K562 (cell line): ENCODE measurements around the gene SF3B1. TPM values are rescaled to one million over a fixed set of nuclear protein-coding genes. Genes with fewer than 3 reads are reported as not detected.

ENCODE experiments used
- E2F1 ChIP-seq: sonication (generic); formaldehyde crosslinking; IDR thresholded peaks from 2 replicates; pipeline ENCODE4 v1.8.1; 2023; ENCODE audit warnings: mild to moderate bottlenecking, missing genetic modification reagents, moderate library complexity
- E2F6 ChIP-seq, 2 experiments: IDR thresholded peaks; 2 replicates each; pipeline ENCODE4 v1.6.1; 2011; ENCODE audit warnings: borderline replicate concordance in 1 of 2, control low read depth in 1 of 2, low read depth in 1 of 2, low read length in 1 of 2, mild to moderate bottlenecking in 1 of 2, mixed read lengths in 1 of 2, moderate library complexity in 1 of 2; ENCODE audit not compliant: insufficient read depth in 1 of 2, insufficient read length in 1 of 2, poor library complexity in 1 of 2, severe bottlenecking in 1 of 2; ENCODE audit errors: extremely low read depth in 1 of 2
- HCFC1 ChIP-seq: IDR thresholded peaks from 2 replicates; pipeline ENCODE4 v1.6.1; 2012; ENCODE audit warnings: low read depth, low read length, improper control_type of control experiment
- HDAC1 ChIP-seq, 2 experiments: fragments of 450-650 bp; IDR thresholded peaks; 2 replicates each; pipeline ENCODE4 v1.6.1; 2016 to 2017; ENCODE audit warnings: inconsistent platforms in 1 of 2, mild to moderate bottlenecking in 1 of 2, moderate library complexity in 1 of 2
- HSF4 ChIP-seq: fragments of 250-450 bp; sonication (Bioruptor Pico); IDR thresholded peaks from 2 replicates; pipeline ENCODE4 v2.1.2; 2022; ENCODE audit warnings: mild to moderate bottlenecking, moderate library complexity, borderline replicate concordance
- KDM5B ChIP-seq: fragments of 200-600 bp; sonication (generic); IDR thresholded peaks from 2 replicates; pipeline ENCODE4 v1.6.1; 2012; ENCODE audit warnings: low read depth, mild to moderate bottlenecking, moderate library complexity, low read length, control low read depth, inconsistent platforms; ENCODE audit not compliant: insufficient replicate concordance
- MAFK ChIP-seq: IDR thresholded peaks from 2 replicates; pipeline ENCODE4 v1.6.1; 2011; ENCODE audit warnings: low read length, improper control_type of control experiment
- MLLT1 ChIP-seq, 2 experiments: fragments of 450-650 bp; IDR thresholded peaks; 2 replicates each; pipeline ENCODE4 v1.6.1; 2016
- NCOA4 ChIP-seq: fragments of 450-650 bp; IDR thresholded peaks from 2 replicates; pipeline ENCODE4 v1.6.1; 2018; ENCODE audit warnings: mild to moderate bottlenecking; ENCODE audit not compliant: partially characterized antibody
- NFE2L1 ChIP-seq: fragments of 450-650 bp; IDR thresholded peaks from 2 replicates; pipeline ENCODE4 v1.6.1; 2016; ENCODE audit warnings: missing genetic modification characterization, low read depth, mild to moderate bottlenecking, missing compliant biosample characterization, moderate library complexity, borderline replicate concordance
- NFIX ChIP-seq: fragments of 250-450 bp; sonication (Bioruptor Pico); IDR thresholded peaks from 2 replicates; pipeline ENCODE4 v1.4.0; 2020; ENCODE audit warnings: low read depth, mild to moderate bottlenecking, moderate library complexity
- NFXL1 ChIP-seq: fragments of 450-650 bp; formaldehyde crosslinking; IDR thresholded peaks from 2 replicates; pipeline ENCODE4 v1.4.0; 2021; ENCODE audit warnings: mild to moderate bottlenecking
- POLR2G ChIP-seq: fragments of 200-400 bp; formaldehyde crosslinking; IDR thresholded peaks from 2 replicates; pipeline ENCODE4 v1.6.1; 2017; ENCODE audit warnings: low read depth, mild to moderate bottlenecking, antibody characterized with exemption, low read length, moderate library complexity
- PRPF4 ChIP-seq: fragments of 200-400 bp; formaldehyde crosslinking; IDR thresholded peaks from one replicate; pipeline ENCODE4 v1.6.1; 2017; ENCODE audit warnings: low read length, low read depth, mild to moderate bottlenecking; ENCODE audit not compliant: insufficient read depth, poor library complexity, severe bottlenecking
- RBM15 ChIP-seq: fragments of 200-400 bp; formaldehyde crosslinking; IDR thresholded peaks from 2 replicates; pipeline ENCODE4 v1.6.1; 2018; ENCODE audit warnings: mild to moderate bottlenecking, low read length, moderate library complexity; ENCODE audit not compliant: insufficient read depth
- RFX7 ChIP-seq: fragments of 250-450 bp; sonication (Bioruptor Pico); IDR thresholded peaks from 2 replicates; pipeline ENCODE4 v1.5.1; 2021; ENCODE audit warnings: mild to moderate bottlenecking
- SAP30 ChIP-seq: fragments of 200-600 bp; sonication (generic); IDR thresholded peaks from 2 replicates; pipeline ENCODE4 v1.6.1; 2012; ENCODE audit warnings: borderline replicate concordance, low read depth, mild to moderate bottlenecking, moderate library complexity, low read length, control low read depth, inconsistent platforms; ENCODE audit not compliant: insufficient read depth, poor library complexity, severe bottlenecking
- SNRNP70 ChIP-seq: fragments of 200-400 bp; formaldehyde crosslinking; optimal IDR thresholded peaks from 2 replicates; pipeline ENCODE3; 2017; ENCODE audit warnings: low read depth, low read length
- TAL1 ChIP-seq: fragments of 450-650 bp; IDR thresholded peaks from 2 replicates; pipeline ENCODE4 v1.6.1; 2016; ENCODE audit warnings: mild to moderate bottlenecking
- U2AF2 ChIP-seq: fragments of 200-400 bp; formaldehyde crosslinking; optimal IDR thresholded peaks from 2 replicates; pipeline ENCODE3; 2017; ENCODE audit warnings: low read depth, mild to moderate bottlenecking, low read length
- YBX1 ChIP-seq: fragments of 450-650 bp; IDR thresholded peaks from 2 replicates; pipeline ENCODE4 v1.7.1; 2016; ENCODE audit warnings: mild to moderate bottlenecking
- ZNF253 ChIP-seq: fragments of 250-450 bp; sonication (Bioruptor Pico); conservative IDR thresholded peaks from 2 replicates; pipeline ENCODE4 v1.6.1; 2021; ENCODE audit warnings: mild to moderate bottlenecking
- ZNF347 ChIP-seq: fragments of 450-650 bp; formaldehyde crosslinking; IDR thresholded peaks from 2 replicates; pipeline ENCODE4 v1.4.0; 2020; ENCODE audit warnings: low read depth, mild to moderate bottlenecking, moderate library complexity
- ZNF507 ChIP-seq: conservative IDR thresholded peaks from 2 replicates; pipeline ENCODE4 v1.6.1; 2017; ENCODE audit warnings: missing genetic modification characterization, missing compliant biosample characterization
- ZNF830 ChIP-seq: fragments of 250-450 bp; sonication (Bioruptor Pico); IDR thresholded peaks from 2 replicates; pipeline ENCODE4 v1.5.0; 2021; ENCODE audit warnings: mild to moderate bottlenecking
- polyA plus RNA-seq, 8 experiments: library from polyadenylated mRNA; depleted of rRNA in 4 of 8; stranded (reverse) in 5 of 8; unstranded in 3 of 8; fragments of >200 nt; fragmentation: Nextera tagmentation in 2 of 8; fragmentation: Illumina TruSeq in 1 of 8; extraction: Ambion mirVana in 2 of 8; extraction: Trizol in 1 of 8; gene quantifications; 2 replicates each; pipeline versions ENCODE4 v1.2.1 to v1.2.3, GENCODE V29; 2011 to 2014; ENCODE audit warnings: inconsistent platforms in 1 of 8, missing spikeins in 1 of 8
- total RNA-seq, 7 experiments: library from RNA; depleted of rRNA in 6 of 7; stranded (reverse); fragments of >200 nt in 6 of 7; fragmentation: Illumina TruSeq in 2 of 7; extraction: Trizol in 2 of 7; gene quantifications; 2 replicates each; pipeline versions ENCODE4 v1.2.1 to v1.2.3, GENCODE V29; 2011 to 2021; ENCODE audit warnings: low replicate concordance in 1 of 7

Gene SF3B1
- total and polyA plus RNA-seq, 9 of the 15 experiments (the other 6 are each of a cell fraction or from before 2014, with no cell fraction given) = 96.2 to 377 (median 177) TPM

DNA sequence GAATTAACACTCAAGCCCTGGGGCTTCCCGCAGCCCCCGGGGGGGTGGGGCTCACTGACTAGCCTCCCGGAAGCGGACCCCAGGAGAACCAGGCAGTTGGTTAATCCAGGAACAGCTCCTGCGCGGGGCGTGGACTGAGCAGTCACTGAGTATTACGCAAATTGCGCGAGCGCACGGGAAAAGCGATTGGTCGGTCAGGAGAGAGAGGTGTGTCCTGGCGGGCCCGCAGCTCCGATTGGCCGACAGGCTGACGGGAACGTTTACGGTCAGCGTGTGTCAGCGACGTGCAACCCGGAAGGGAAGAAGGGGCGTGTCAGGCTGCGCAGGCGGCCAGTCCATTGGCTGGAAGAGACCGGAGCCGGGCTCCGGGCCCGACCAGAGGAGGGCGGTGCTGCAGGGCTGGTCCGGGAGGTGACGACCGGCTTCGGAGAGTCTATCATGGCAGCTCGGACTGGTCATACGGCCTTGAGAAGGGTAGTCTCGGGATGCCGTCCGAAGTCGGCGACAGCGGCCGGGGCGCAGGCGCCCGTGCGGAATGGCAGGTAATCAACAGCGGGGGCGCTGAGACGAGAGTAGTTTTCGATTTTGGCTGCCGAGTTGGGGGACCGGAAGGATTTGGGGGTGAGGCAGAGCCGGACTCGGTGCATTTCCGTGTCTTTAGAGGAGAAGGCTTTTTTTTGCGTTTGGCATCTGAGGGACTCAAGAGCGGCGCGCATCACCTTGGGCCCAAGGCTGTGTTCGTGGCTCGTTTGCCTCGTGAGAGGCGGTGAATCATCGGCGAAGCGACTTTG, 18.5 kb upstream of the SF3B1 start, which contains the start of gene COQ10B (continued):
- no peak for TF ChIP-seq ZNF253 (CRISPR knock-in tag)
- TF ChIP-seq HSF4 (CRISPR knock-in tag) = no peak
- peak; percentile 52 to 70; a peak in 2 of 4 replicates for TF ChIP-seq MLLT1 (IDR thresholded peaks at IDR 0.05)
- no peak for TF ChIP-seq NFE2L1 (tag)
- TF ChIP-seq NFIX = no peak
- peak; percentile 86 for TF ChIP-seq KDM5B
- TF ChIP-seq NFXL1 = no peak
- peak; percentile 46 for TF ChIP-seq HCFC1
- no peak for TF ChIP-seq RBM15
- no peak for TF ChIP-seq E2F1 (CRISPR knock-in tag)
- peak; percentile 98 for TF ChIP-seq POLR2G
- TF ChIP-seq HDAC1 (IDR thresholded peaks at IDR 0.05) = peak in 1 of 2 experiments; percentile 77; a peak in 2 of 4 replicates
- TF ChIP-seq E2F6 (IDR thresholded peaks at IDR 0.05; ENCODE audit: borderline replicate concordance in 1 of 2, extremely low read depth in 1 of 2, insufficient read depth in 1 of 2, insufficient read length in 1 of 2, low read depth in 1 of 2, low read length in 1 of 2, poor library complexity in 1 of 2, severe bottlenecking in 1 of 2) = peak; percentile 40 to 54
- no peak for TF ChIP-seq TAL1
- no peak for TF ChIP-seq NCOA4
- no peak for TF ChIP-seq U2AF2
- no peak for TF ChIP-seq ZNF507 (tag)
- TF ChIP-seq SNRNP70 = no peak
- no peak for TF ChIP-seq ZNF830 (CRISPR knock-in tag)
- TF ChIP-seq ZNF347 (CRISPR knock-in tag) = no peak
- no peak for TF ChIP-seq RFX7 (CRISPR knock-in tag)
- no peak for TF ChIP-seq YBX1
- TF ChIP-seq MAFK = no peak
- TF ChIP-seq SAP30 = no peak
- no peak for TF ChIP-seq PRPF4
